DOHH2 (cell line): ENCODE results near the gene TPSG1.
"Not testable (repeated sequence)": the region's sequence is repeated elsewhere in the genome, so short reads cannot be mapped to it uniquely, and the experiment has no call there.

ENCODE experiments used
- H3F3A ChIP-seq: fragments of 200-600 bp; sonication (generic), shearing (Covaris generic); 2 replicates; pipeline ENCODE4 v1.6.0; 2016; ENCODE audit warnings: antibody characterized with exemption, mild to moderate bottlenecking; ENCODE audit not compliant: control insufficient read depth, insufficient read depth
- H3K27ac ChIP-seq: fragments of 200-600 bp; sonication (generic); 2 replicates; pipeline ENCODE4 v1.5.1; 2014; ENCODE audit warnings: low read depth, mild to moderate bottlenecking, low read length, moderate library complexity
- H3K27me3 ChIP-seq: fragments of 200-600 bp; sonication (generic); 2 replicates; pipeline ENCODE4 v1.6.1; 2014; ENCODE audit warnings: mild to moderate bottlenecking, low read length, mixed read lengths; ENCODE audit not compliant: control insufficient read depth
- H3K36me3 ChIP-seq: fragments of 200-600 bp; sonication (generic); 2 replicates; pipeline ENCODE4 v1.6.1; 2014; ENCODE audit warnings: mild to moderate bottlenecking, low read length, moderate library complexity, mixed read lengths; ENCODE audit not compliant: control insufficient read depth
- H3K4me1 ChIP-seq: fragments of 200-600 bp; sonication (generic); 2 replicates; pipeline ENCODE4 v1.6.1; 2014; ENCODE audit warnings: mild to moderate bottlenecking, low read length, mixed read lengths; ENCODE audit not compliant: control insufficient read depth
- H3K4me2 ChIP-seq: fragments of 200-600 bp; sonication (generic); 2 replicates; pipeline ENCODE4 v1.6.0; 2014; ENCODE audit warnings: mild to moderate bottlenecking, low read length, moderate library complexity
- H3K4me3 ChIP-seq: fragments of 200-600 bp; sonication (generic); 2 replicates; pipeline ENCODE4 v1.5.1; 2014; ENCODE audit warnings: mild to moderate bottlenecking, low read length, mixed read lengths
- H3K79me2 ChIP-seq: fragments of 200-600 bp; sonication (generic); 2 replicates; pipeline ENCODE4 v1.6.1; 2014; ENCODE audit warnings: mild to moderate bottlenecking, low read length, mixed read lengths; ENCODE audit not compliant: control insufficient read depth
- H3K9me2 ChIP-seq: fragments of 200-600 bp; sonication (generic); replicated peaks from 2 replicates; pipeline ENCODE4 v1.6.1; 2014; ENCODE audit warnings: mild to moderate bottlenecking, low read length, mixed read lengths; ENCODE audit not compliant: control insufficient read depth
- H3K9me3 ChIP-seq: fragments of 200-600 bp; sonication (generic); 2 replicates; pipeline ENCODE4 v1.6.1; 2014; ENCODE audit warnings: antibody characterized with exemption, low read length, mixed read lengths; ENCODE audit not compliant: control insufficient read depth, insufficient read depth
- H4K20me1 ChIP-seq: fragments of 200-600 bp; sonication (generic); 2 replicates; pipeline ENCODE4 v1.6.0; 2014; ENCODE audit warnings: low read depth, mild to moderate bottlenecking, antibody characterized with exemption, low read length, moderate library complexity; ENCODE audit not compliant: control insufficient read depth, insufficient read depth
- EZH2phosphoT487 ChIP-seq: fragments of 200-600 bp; sonication (generic); IDR thresholded peaks from 2 replicates; pipeline ENCODE4 v1.6.1; 2017; ENCODE audit warnings: borderline replicate concordance, mild to moderate bottlenecking, antibody characterized with exemption, low read length, moderate library complexity, mixed read lengths
- TF ChIP-seq, protein P1 (sequence below): fragments of 200-600 bp; sonication (generic); IDR thresholded peaks from one replicate; pipeline ENCODE4 v1.5.1; 2014; ENCODE audit warnings: antibody characterized with exemption, mild to moderate bottlenecking, low read depth, low read length; ENCODE audit not compliant: poor library complexity, severe bottlenecking

The TPSG1 gene

DNA sequence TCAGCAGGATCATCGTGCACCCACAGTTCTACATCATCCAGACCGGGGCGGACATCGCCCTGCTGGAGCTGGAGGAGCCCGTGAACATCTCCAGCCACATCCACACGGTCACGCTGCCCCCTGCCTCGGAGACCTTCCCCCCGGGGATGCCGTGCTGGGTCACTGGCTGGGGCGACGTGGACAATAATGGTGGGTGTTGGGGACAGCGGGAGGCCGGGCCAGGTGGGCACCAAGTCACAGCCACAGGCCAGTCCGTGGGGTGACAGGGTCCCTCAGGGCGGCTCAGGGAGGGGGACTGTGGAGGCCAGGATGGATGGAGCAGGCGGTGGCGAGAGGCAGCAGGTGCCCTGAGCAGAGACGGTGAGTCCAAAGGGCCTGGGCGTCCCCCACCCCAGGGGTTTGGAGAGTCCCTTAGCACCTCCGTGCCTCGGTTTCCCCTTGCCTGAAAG, 31.8 kb upstream of the TPSG1 start:
- Histone ChIP-seq H3K36me3 (no peaks in the 10 kb centered on the region), H3K4me1 (no peaks in the 10 kb centered on the region), H4K20me1 (no peaks in the 10 kb centered on the region), H3K79me2 (no peaks in the 10 kb centered on the region), H3K27ac (no peak overlapping the region), H3F3A (no peaks in the 10 kb centered on the region), H3K4me2 (no peak overlapping the region), H3K9me2 (no peaks in the 10 kb centered on the region), H3K4me3 (no peak overlapping the region), H3K9me3 (no peaks in the 10 kb centered on the region), H3K27me3 (peaks cover 5% of the 10 kb centered on the region; the same call in 1 of the 2 replicates)
- TF ChIP-seq, protein P1, sequence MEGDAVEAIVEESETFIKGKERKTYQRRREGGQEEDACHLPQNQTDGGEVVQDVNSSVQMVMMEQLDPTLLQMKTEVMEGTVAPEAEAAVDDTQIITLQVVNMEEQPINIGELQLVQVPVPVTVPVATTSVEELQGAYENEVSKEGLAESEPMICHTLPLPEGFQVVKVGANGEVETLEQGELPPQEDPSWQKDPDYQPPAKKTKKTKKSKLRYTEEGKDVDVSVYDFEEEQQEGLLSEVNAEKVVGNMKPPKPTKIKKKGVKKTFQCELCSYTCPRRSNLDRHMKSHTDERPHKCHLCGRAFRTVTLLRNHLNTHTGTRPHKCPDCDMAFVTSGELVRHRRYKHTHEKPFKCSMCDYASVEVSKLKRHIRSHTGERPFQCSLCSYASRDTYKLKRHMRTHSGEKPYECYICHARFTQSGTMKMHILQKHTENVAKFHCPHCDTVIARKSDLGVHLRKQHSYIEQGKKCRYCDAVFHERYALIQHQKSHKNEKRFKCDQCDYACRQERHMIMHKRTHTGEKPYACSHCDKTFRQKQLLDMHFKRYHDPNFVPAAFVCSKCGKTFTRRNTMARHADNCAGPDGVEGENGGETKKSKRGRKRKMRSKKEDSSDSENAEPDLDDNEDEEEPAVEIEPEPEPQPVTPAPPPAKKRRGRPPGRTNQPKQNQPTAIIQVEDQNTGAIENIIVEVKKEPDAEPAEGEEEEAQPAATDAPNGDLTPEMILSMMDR, result no peak
- TF ChIP-seq EZH2phosphoT487, result no peak

DNA sequence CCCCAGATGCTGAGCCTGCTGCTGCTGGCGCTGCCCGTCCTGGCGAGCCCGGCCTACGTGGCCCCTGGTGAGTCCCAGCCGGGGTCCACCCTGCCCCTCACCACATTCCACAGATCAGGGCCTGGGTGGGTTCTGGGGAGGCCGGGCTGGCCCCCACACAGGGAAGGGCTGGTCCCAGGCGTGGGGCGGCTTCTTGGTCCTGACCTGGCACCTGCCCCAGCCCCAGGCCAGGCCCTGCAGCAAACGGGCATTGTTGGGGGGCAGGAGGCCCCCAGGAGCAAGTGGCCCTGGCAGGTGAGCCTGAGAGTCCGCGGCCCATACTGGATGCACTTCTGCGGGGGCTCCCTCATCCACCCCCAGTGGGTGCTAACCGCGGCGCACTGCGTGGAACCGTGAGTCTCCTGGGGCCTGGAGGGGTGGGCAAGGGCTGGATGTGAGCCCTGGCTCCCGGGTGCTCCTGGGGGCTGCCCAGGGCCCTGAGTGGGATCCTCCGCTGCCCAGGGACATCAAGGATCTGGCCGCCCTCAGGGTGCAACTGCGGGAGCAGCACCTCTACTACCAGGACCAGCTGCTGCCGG, 31.3 kb upstream of the TPSG1 start:
- H3K36me3 ChIP-seq, H3K27me3 ChIP-seq, H3K27ac ChIP-seq, H3K79me2 ChIP-seq, H3F3A ChIP-seq, H4K20me1 ChIP-seq, H3K9me2 ChIP-seq, H3K4me3 ChIP-seq, H3K4me2 ChIP-seq, H3K9me3 ChIP-seq, H3K4me1 ChIP-seq: not testable (repeated sequence)

DNA sequence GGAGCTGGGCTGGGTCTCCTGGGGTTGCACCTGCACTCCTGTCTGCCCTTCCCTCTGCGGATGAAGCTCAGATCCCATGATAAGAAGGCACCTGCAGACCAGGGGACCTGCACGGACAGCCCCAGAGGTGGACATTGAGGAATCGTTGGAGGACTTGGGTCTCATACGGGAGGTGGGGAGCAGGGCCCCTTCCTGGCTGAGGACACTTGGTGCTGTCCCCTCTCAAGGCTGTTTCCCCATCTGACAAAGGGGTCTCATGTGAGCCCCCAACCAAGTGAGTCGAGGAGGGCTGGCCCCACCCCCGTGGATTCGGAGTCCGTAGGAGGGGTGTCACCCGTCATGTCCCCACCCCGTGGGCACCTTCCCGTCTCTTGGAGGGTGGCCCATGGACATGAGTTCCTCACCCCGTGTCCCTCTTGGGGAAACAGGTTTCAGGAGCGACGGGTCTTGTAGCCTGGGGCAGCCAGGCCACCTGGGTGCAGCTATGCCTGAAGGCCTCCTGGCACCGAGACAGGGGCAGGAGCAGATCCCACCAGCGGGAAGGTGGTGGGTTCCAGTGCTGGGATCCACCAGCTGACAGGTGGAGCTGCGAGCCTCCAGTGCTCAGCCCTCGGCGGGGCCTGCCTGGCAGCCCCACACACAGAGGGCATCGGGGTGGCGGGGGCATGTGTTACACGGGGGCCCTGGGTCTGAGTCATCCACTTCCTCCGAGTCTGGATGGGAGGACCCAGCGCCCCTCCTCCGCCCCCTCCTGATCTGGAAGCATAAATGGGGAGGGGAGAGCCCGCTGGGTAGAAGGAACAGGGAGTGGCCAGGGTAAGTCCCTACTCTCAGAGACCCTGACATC, 30.4 kb upstream of the TPSG1 start, which contains the start of gene TPSD1:
Gene TPSD1 (plus strand): TSS at position 794 of the 847 bp plus-strand sequence. CDS start 212 bp downstream, outside the sequence.
- not testable (repeated sequence) for H3K27me3 ChIP-seq, H4K20me1 ChIP-seq, H3F3A ChIP-seq, H3K9me3 ChIP-seq, H3K9me2 ChIP-seq, H3K36me3 ChIP-seq, H3K27ac ChIP-seq, H3K4me2 ChIP-seq, H3K79me2 ChIP-seq, H3K4me1 ChIP-seq, H3K4me3 ChIP-seq

DNA sequence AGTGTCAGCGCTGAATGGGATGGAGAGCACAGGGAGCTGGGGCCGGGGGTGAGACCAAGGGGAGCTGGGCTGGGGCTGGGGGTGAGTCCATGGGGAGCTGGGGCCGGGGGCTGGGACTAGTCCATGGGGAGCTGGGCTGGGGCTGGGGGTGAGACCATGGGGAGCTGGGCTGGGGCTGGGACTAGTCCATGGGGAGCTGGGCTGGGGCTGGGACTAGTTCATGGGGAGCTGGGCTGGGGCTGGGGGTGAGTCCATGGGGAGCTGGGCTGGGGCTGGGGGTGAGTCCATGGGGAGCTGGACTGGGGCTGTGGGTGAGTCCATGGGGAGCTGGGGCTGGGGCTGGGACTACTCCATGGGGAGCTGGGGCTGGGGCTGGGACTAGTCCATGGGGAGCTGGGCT, 29.8 kb upstream of the TPSG1 start:
- not testable (repeated sequence) for H3K79me2 ChIP-seq, H3K4me3 ChIP-seq, H3K9me2 ChIP-seq, H3K4me2 ChIP-seq, H3K36me3 ChIP-seq, H3F3A ChIP-seq, H3K27me3 ChIP-seq, H3K27ac ChIP-seq, H3K4me1 ChIP-seq, H3K9me3 ChIP-seq, H4K20me1 ChIP-seq

DNA sequence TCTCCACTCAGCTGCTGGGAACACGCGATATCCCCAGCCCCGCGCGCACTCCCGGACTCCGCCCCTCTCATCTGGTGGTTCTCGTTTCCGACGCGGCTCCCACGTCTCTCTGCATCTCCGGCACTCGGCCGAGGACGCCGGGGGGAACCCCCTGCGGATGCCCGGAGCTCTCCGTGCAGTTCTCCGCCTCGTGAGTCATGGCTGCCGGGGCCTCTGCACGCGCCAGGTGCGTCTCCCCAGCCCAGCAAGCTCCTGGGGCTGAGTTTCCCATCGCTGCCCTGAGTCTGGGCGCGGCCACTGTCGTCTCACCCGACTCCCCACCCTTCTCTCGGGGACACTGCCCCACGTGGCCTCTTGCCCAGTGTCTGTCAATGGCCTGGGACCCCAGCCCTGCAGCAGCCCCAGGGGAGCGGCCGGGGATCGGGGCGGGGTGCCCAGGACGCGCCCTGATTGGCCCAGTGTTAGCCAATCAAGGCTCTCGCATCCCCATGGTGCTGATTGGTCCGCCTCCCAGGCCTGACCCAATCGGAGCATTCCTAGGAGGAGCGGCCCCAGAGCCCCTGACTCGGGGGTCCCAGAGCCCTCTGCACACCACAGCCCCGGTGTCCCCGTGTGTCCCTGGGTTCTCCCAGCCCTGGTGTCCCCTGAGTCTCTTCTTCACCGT, 28.8 kb upstream of the TPSG1 start:
- H3F3A ChIP-seq, H3K4me3 ChIP-seq: not testable (repeated sequence)

DNA sequence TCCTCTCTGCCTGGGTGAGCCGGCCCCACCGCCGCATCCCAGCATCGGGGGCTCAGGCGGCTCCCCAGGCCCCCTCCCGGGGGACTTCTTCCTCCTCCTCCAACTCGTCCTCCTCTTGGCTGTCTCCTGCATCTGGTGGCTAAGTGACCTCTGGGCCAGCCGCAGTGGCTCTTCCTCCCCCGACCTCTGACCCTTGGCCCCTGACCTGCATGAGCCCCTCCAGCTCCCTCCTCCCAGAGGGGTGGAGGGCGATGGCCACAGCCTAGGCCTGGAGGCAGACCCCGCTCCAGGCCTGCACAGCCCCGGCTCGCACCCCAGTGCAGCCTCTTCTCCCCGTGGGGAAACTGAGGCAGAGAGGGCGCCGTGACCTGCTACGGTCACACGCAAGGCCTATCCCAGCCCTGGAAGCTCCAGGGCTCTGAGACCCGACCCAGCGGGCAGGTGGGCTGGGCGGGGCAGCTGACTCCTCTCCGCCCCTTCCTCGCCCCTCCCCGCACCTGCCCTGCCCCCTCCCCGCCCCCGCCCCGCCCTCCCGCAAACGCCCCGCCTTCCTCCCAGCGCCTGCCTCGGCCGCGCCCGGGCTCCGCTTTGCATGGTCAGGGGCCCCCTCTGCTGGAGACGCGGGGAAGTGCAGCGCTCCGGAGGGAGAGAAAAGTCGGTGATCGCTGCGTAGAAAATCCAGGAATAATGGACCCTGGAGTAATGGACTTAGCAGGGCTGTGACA, 24.1 kb upstream of the TPSG1 start:
- H3K27me3 ChIP-seq, H3K9me3 ChIP-seq, H3K79me2 ChIP-seq, H3K4me1 ChIP-seq, H3K27ac ChIP-seq, H3F3A ChIP-seq, H3K36me3 ChIP-seq, H4K20me1 ChIP-seq, H3K9me2 ChIP-seq, H3K4me2 ChIP-seq, H3K4me3 ChIP-seq: not testable (repeated sequence)

More for the DNA sequence above, 28.8 kb upstream of the TPSG1 start:
- not testable (repeated sequence) for H3K4me1 ChIP-seq, H3K27ac ChIP-seq, H3K9me2 ChIP-seq, H4K20me1 ChIP-seq, H3K4me2 ChIP-seq, H3K79me2 ChIP-seq, H3K9me3 ChIP-seq, H3K36me3 ChIP-seq, H3K27me3 ChIP-seq
